DND-41 (cell line): ENCODE measurements around the gene PCGF3.

Source experiments
- ATAC-seq: fragments of 200-7000 bp; cut with Tn5 transposase; 3 replicates; pipeline ENCODE4 v1.9.1; 2021; ENCODE audit warnings: low read depth; ENCODE audit not compliant: insufficient read depth
- DNase-seq: peaks from one replicate; pipeline ENCODE4 v3.0.0-alpha.2; 2020
- H2AFZ ChIP-seq: 2 replicates; pipeline ENCODE4 v1.6.0; 2012; ENCODE audit warnings: low read depth, low read length
- H3K27ac ChIP-seq: 2 replicates; pipeline ENCODE4 v1.5.1; 2012; ENCODE audit warnings: low read length, inconsistent platforms
- H3K27me3 ChIP-seq: fragments of 200-600 bp; sonication (generic); 2 replicates; pipeline ENCODE4 v1.6.0; 2012; ENCODE audit warnings: low read length, mild to moderate bottlenecking, inconsistent platforms; ENCODE audit not compliant: insufficient read depth, poor library complexity
- H3K36me3 ChIP-seq: 2 replicates; pipeline ENCODE4 v1.5.1; 2012; ENCODE audit warnings: low read length, inconsistent platforms; ENCODE audit not compliant: insufficient read depth
- H3K4me1 ChIP-seq: 2 replicates; pipeline ENCODE4 v1.5.1; 2012; ENCODE audit warnings: mild to moderate bottlenecking, low read length; ENCODE audit not compliant: insufficient read depth
- H3K4me2 ChIP-seq: 2 replicates; pipeline ENCODE4 v1.6.0; 2012; ENCODE audit warnings: mild to moderate bottlenecking, moderate library complexity, low read length, inconsistent platforms; ENCODE audit not compliant: insufficient read depth
- H3K4me3 ChIP-seq, 2 experiments: fragments of 200-600 bp in 1 of 2; shearing (Covaris generic) in 1 of 2; 2 replicates each; pipeline ENCODE4 v1.5.1; 2012 to 2016; ENCODE audit warnings: inconsistent platforms in 2 of 2, low read length in 2 of 2, mild to moderate bottlenecking in 2 of 2, low read depth in 1 of 2, moderate library complexity in 1 of 2
- H3K79me2 ChIP-seq: 2 replicates; pipeline ENCODE4 v1.6.0; 2012; ENCODE audit warnings: low read length, inconsistent platforms; ENCODE audit not compliant: insufficient read depth
- H3K9ac ChIP-seq: 2 replicates; pipeline ENCODE4 v1.6.0; 2012; ENCODE audit warnings: low read depth, mild to moderate bottlenecking, inconsistent platforms, low read length, moderate library complexity
- H3K9me3 ChIP-seq: 2 replicates; pipeline ENCODE4 v1.5.1; 2012; ENCODE audit warnings: low read length, moderate library complexity, mild to moderate bottlenecking, inconsistent platforms; ENCODE audit not compliant: insufficient read depth, severe bottlenecking
- H4K20me1 ChIP-seq: 2 replicates; pipeline ENCODE4 v1.6.0; 2012; ENCODE audit warnings: low read length; ENCODE audit not compliant: insufficient read depth
- CTCF ChIP-seq: IDR thresholded peaks from 2 replicates; pipeline ENCODE4 v1.5.1; 2012; ENCODE audit warnings: borderline replicate concordance, low read length, moderate library complexity, mild to moderate bottlenecking; ENCODE audit not compliant: poor library complexity, severe bottlenecking; ENCODE audit errors: extremely low read depth
- EZH2 ChIP-seq: IDR thresholded peaks from 3 replicates; pipeline ENCODE4 v1.6.1; 2012; ENCODE audit warnings: borderline replicate concordance, low read depth, mild to moderate bottlenecking, moderate library complexity, low read length, inconsistent platforms; ENCODE audit not compliant: severe bottlenecking

The PCGF3 gene

GRCh38 chr4:742096-742741, 36.6 kb downstream of the PCGF3 start:
- no peaks in the 10 kb centered on the region for H3K79me2 ChIP-seq
- DNase-seq: no peak
- no peak overlapping the region for H3K4me2 ChIP-seq
- H3K4me1 ChIP-seq: no peaks in the 10 kb centered on the region
- H3K27ac ChIP-seq: no peak overlapping the region
- no peak for TF ChIP-seq CTCF
- no peak for TF ChIP-seq EZH2
- no peak overlapping the region for H3K4me3 ChIP-seq
- H2AFZ ChIP-seq: no peak overlapping the region
- peaks cover 48% of the 10 kb centered on the region for H3K36me3 ChIP-seq
- no peaks in the 10 kb centered on the region for H3K9me3 ChIP-seq
- peaks cover 19% of the 10 kb centered on the region for H4K20me1 ChIP-seq
- ATAC-seq: peak; percentile 36; the same call in 1 of the 3 replicates
- no peaks in the 10 kb centered on the region for H3K27me3 ChIP-seq
- H3K9ac ChIP-seq: no peak overlapping the region

- no peak overlapping the region for H3K27ac ChIP-seq
- DNase-seq (peak; percentile 68), ATAC-seq (peak; percentile 90)
- no peak overlapping the region for H3K4me3 ChIP-seq
- H3K36me3 ChIP-seq: peaks cover 44% of the 10 kb centered on the region
- peaks cover 3% of the 10 kb centered on the region for H3K79me2 ChIP-seq
- H4K20me1 ChIP-seq: peaks cover 19% of the 10 kb centered on the region
- H3K9ac ChIP-seq: no peak overlapping the region
- no peak overlapping the region for H2AFZ ChIP-seq
- H3K27me3 ChIP-seq: no peaks in the 10 kb centered on the region
- no peaks in the 10 kb centered on the region for H3K9me3 ChIP-seq
- no peak overlapping the region for H3K4me2 ChIP-seq
- TF ChIP-seq EZH2 (no peak), CTCF (peak; percentile 87)
- no peaks in the 10 kb centered on the region for H3K4me1 ChIP-seq
Observed at GRCh38 chr4:742742-743311, 37.2 kb downstream of the PCGF3 start.

GRCh38 chr4:743463-744211, 38.0 kb downstream of the PCGF3 start:
- H3K4me2 ChIP-seq: no peak overlapping the region
- no peak overlapping the region for H2AFZ ChIP-seq
- no peaks in the 10 kb centered on the region for H3K27me3 ChIP-seq
- no peak overlapping the region for H3K9ac ChIP-seq
- peaks cover 48% of the 10 kb centered on the region for H3K36me3 ChIP-seq
- no peaks in the 10 kb centered on the region for H3K4me1 ChIP-seq
- ATAC-seq (no peak), DNase-seq (no peak)
- H3K9me3 ChIP-seq: no peaks in the 10 kb centered on the region
- TF ChIP-seq EZH2: no peak
- no peak for TF ChIP-seq CTCF
- H3K4me3 ChIP-seq: no peak overlapping the region
- H4K20me1 ChIP-seq: peaks cover 19% of the 10 kb centered on the region
- peaks cover 8% of the 10 kb centered on the region for H3K79me2 ChIP-seq
- no peak overlapping the region for H3K27ac ChIP-seq
